Gastrocnemius medialis (tissue), 4 donors: Measurements from ENCODE around the gene TMEM187.

Source experiments
- POLR2A ChIP-seq, 2 donors: fragments of 450-650 bp; IDR thresholded peaks; one replicate each; pipeline ENCODE4 v1.6.1; 2017; ENCODE audit warnings: antibody characterized with exemption in 2 of 2, mild to moderate bottlenecking in 2 of 2, moderate library complexity in 2 of 2
- TF ChIP-seq, protein P1 (sequence below), 5 experiments: fragments of 450-650 bp in 3 of 5; fragments of 200-600 bp in 2 of 5; sonication (generic) in 2 of 5; IDR thresholded peaks in 4 of 5; conservative IDR thresholded peaks in 1 of 5; 1 replicate in 4 of 5; 2 replicates in 1 of 5; pipeline ENCODE4 v1.5.1; 2016 to 2019; ENCODE audit warnings: antibody characterized with exemption in 5 of 5, mild to moderate bottlenecking in 3 of 5, moderate library complexity in 3 of 5

DNA sequence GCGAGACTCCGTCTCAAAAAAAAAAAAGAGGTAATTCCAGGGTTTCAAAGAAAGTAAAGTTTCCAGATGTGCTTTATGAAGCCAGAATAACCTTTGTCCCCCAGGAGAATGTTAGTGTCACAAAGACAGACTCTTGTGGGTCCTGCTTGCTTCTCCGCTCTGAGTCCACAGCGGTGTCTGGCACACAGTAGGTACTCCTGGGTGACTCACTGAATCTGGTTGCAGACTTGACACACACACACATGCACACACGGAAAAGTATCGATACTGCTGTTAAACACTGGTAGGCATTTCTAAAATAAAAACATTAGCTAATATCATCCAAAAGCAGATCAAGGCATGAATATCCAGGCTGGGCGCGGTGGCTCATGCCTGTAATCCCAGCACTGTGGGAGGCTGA, 22.9 kb downstream of the TMEM187 start:
- TF ChIP-seq POLR2A (IDR thresholded peaks at IDR 0.05), result no peak
- TF ChIP-seq, protein P1, sequence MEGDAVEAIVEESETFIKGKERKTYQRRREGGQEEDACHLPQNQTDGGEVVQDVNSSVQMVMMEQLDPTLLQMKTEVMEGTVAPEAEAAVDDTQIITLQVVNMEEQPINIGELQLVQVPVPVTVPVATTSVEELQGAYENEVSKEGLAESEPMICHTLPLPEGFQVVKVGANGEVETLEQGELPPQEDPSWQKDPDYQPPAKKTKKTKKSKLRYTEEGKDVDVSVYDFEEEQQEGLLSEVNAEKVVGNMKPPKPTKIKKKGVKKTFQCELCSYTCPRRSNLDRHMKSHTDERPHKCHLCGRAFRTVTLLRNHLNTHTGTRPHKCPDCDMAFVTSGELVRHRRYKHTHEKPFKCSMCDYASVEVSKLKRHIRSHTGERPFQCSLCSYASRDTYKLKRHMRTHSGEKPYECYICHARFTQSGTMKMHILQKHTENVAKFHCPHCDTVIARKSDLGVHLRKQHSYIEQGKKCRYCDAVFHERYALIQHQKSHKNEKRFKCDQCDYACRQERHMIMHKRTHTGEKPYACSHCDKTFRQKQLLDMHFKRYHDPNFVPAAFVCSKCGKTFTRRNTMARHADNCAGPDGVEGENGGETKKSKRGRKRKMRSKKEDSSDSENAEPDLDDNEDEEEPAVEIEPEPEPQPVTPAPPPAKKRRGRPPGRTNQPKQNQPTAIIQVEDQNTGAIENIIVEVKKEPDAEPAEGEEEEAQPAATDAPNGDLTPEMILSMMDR (IDR thresholded peaks at IDR 0.05 in 4 of 5, conservative IDR thresholded peaks at IDR 0.05 in 1 of 5), result no peak
